ENCODE data around the gene MDM1.

MDM1 gene

GRCh38 chr12:68279227-68280054 is 52.7 kb downstream of the MDM1 start (continued):
- TF ChIP-seq TRIM28 (IDR thresholded peaks at IDR 0.05; ENCODE audit: borderline replicate concordance, low read length), result peak; percentile 79; the same call in 1 of the 2 replicates
- TF ChIP-seq ZNF561 (tag by site-specific recombination; IDR thresholded peaks at IDR 0.05; ENCODE audit: borderline replicate concordance), result no peak
- no peak for TF ChIP-seq KLF10 (tag by site-specific recombination; IDR thresholded peaks at IDR 0.05)

GRCh38 chr12:68276402-68276930 is 55.7 kb downstream of the MDM1 start:
- H3K4me3 ChIP-seq (ENCODE audit: low read depth, low read length), result no peak overlapping the region
- H3K36me3 ChIP-seq (ENCODE audit: control insufficient read depth in 2 of 2, insufficient read depth in 1 of 2, low read length in 2 of 2), result no peaks in the 10 kb centered on the region
- TF ChIP-seq YY2 (tag by site-specific recombination; IDR thresholded peaks at IDR 0.05) (no peak), ZNF830 (tag by site-specific recombination; IDR thresholded peaks at IDR 0.05; ENCODE audit: low read depth) (no peak), PATZ1 (tag by site-specific recombination; IDR thresholded peaks at IDR 0.05) (no peak)
- ChIA-PET POLR2A (no interaction called here), CTCF (interaction anchor here (1.1 kb wide), 1 partner anchor 44 kb away, joined by 3 read pairs; no protein-coding TSS in a partner anchor)
- H3K9me3 ChIP-seq (ENCODE audit: control insufficient read depth, insufficient read depth, low read depth, low read length), result no peaks in the 10 kb centered on the region
- no peak overlapping the region for H3K27ac ChIP-seq (ENCODE audit: extremely low read depth, low read depth, low read length)
- peaks cover 9% of the 10 kb centered on the region for H3K4me1 ChIP-seq (ENCODE audit: control insufficient read depth, insufficient read depth, low read length)

- Histone ChIP-seq H3K4me1 (ENCODE audit: control insufficient read depth, insufficient read depth, low read length) (0 out of 2 replicates have a peak, but pooled peaks cover under 1% of the 10 kb centered on the region), H3K27ac (ENCODE audit: extremely low read depth, low read depth, low read length) (no peak overlapping the region), H3K9me3 (ENCODE audit: control insufficient read depth, insufficient read depth, low read depth, low read length) (no peaks in the 10 kb centered on the region), H3K4me3 (ENCODE audit: low read depth, low read length) (no peak overlapping the region), H3K36me3 (ENCODE audit: control insufficient read depth in 2 of 2, insufficient read depth in 1 of 2, low read length in 2 of 2) (no peaks in the 10 kb centered on the region)
- ChIA-PET POLR2A (no interaction called here), CTCF (no interaction called here)
- TF ChIP-seq TRIM28 (IDR thresholded peaks at IDR 0.05; ENCODE audit: borderline replicate concordance, low read length), result no peak
- no peak for TF ChIP-seq ZNF311 (tag by site-specific recombination; IDR thresholded peaks at IDR 0.05; ENCODE audit: borderline replicate concordance)
- TF ChIP-seq ZNF645 (tag by site-specific recombination; IDR thresholded peaks at IDR 0.05), result no peak
- no peak for TF ChIP-seq SP2 (tag by site-specific recombination; IDR thresholded peaks at IDR 0.05)
- no peak for TF ChIP-seq ELK4 (IDR thresholded peaks at IDR 0.05; ENCODE audit: borderline replicate concordance, low read depth, low read length)
- TF ChIP-seq SP7 (tag by site-specific recombination; IDR thresholded peaks at IDR 0.05), result no peak
- no peak for TF ChIP-seq CTCF (tag by site-specific recombination; IDR thresholded peaks at IDR 0.05)
- no peak for TF ChIP-seq ZSCAN4 (tag by site-specific recombination; IDR thresholded peaks at IDR 0.05)
- no peak for TF ChIP-seq ZNF157 (tag by site-specific recombination; IDR thresholded peaks at IDR 0.05)
- no peak for TF ChIP-seq ZNF211 (tag by site-specific recombination; IDR thresholded peaks at IDR 0.05; ENCODE audit: low read depth)
- TF ChIP-seq TSHZ1 (tag by site-specific recombination; IDR thresholded peaks at IDR 0.05; ENCODE audit: borderline replicate concordance), result no peak
These were observed 59.4 kb downstream of the MDM1 start for GRCh38 chr12:68272732-68273131.

Data from HEK293 (cell line).